ENCODE results near the gene RAB6B.
"Not testable (repeated sequence)": the region's sequence is repeated elsewhere in the genome, so short reads cannot be mapped to it uniquely, and the experiment has no call there.

RAB6B gene

GRCh38 chr3:133804896-133805295 lies 90.8 kb downstream of the RAB6B start:
- no peak for DNase-seq

GRCh38 chr3:133803469-133803868 lies 92.2 kb downstream of the RAB6B start:
- no peak for DNase-seq

GRCh38 chr3:133799794-133800585 lies 95.7 kb downstream of the RAB6B start:
- no peak for DNase-seq

GRCh38 chr3:133797396-133798105 lies 98.1 kb downstream of the RAB6B start:
- DNase-seq: no peak

- no peak for DNase-seq
Measured at GRCh38 chr3:133792171-133792763, 103.4 kb downstream of the RAB6B start.

GRCh38 chr3:133788024-133788423 lies 107.7 kb downstream of the RAB6B start:
- DNase-seq: no peak

- no peak for DNase-seq
Measured at GRCh38 chr3:133783762-133784161, 111.9 kb downstream of the RAB6B start.

- no peak for DNase-seq
Measured at GRCh38 chr3:133782454-133782853, 113.2 kb downstream of the RAB6B start.

- DNase-seq: no peak
Measured at GRCh38 chr3:133781570-133781969, 114.1 kb downstream of the RAB6B start.

GRCh38 chr3:133780756-133781155 lies 114.9 kb downstream of the RAB6B start:
- not testable (repeated sequence) for DNase-seq

GRCh38 chr3:133779626-133780203 lies 116.0 kb downstream of the RAB6B start:
- DNase-seq: no peak

- DNase-seq: no peak
Measured at GRCh38 chr3:133777807-133778568, 117.7 kb downstream of the RAB6B start.

- DNase-seq: no peak
Measured at GRCh38 chr3:133776794-133777438, 118.8 kb downstream of the RAB6B start.

GRCh38 chr3:133775835-133776234 lies 119.8 kb downstream of the RAB6B start:
- no peak for DNase-seq

GRCh38 chr3:133775309-133775708 lies 120.4 kb downstream of the RAB6B start:
- DNase-seq: no peak

Data from NCI-H2107 (cell line).